CD4-positive, alpha-beta T cell treated with Interleukin-17A for 1 hour (primary cell): ENCODE data around the gene GGA1.
A peak's percentile ranks its signal among the peaks of the same experiment; 100 is the strongest.

Experiments
- DNase-seq: peaks from one replicate; pipeline ENCODE4 v3.0.0-alpha.2; 2020

Gene GGA1

GRCh38 chr22:37676736-37677492, 68.3 kb downstream of the GGA1 start:
- peak; percentile 95 for DNase-seq

- no peak for DNase-seq
Measured at GRCh38 chr22:37677493-37677974, 68.9 kb downstream of the GGA1 start.

GRCh38 chr22:37678372-37678771, 69.7 kb downstream of the GGA1 start:
- DNase-seq = no peak

GRCh38 chr22:37679670-37680069, 71.0 kb downstream of the GGA1 start:
- DNase-seq = no peak

- DNase-seq = no peak
Measured at GRCh38 chr22:37680191-37680851, 71.7 kb downstream of the GGA1 start.

- DNase-seq = no peak
Measured at GRCh38 chr22:37681001-37681424, 72.4 kb downstream of the GGA1 start.

GRCh38 chr22:37681556-37682049, 73.0 kb downstream of the GGA1 start:
- DNase-seq = peak; percentile 82
